ENCODE data around the gene RTN4. TPM values are rescaled to one million over a fixed set of nuclear protein-coding genes. Genes with fewer than 3 reads are reported as not detected.
A peak's percentile ranks its signal among the peaks of the same experiment; 100 is the strongest.

The RTN4 gene
- total RNA-seq, 1 experiment from 2014 or later, result 200 TPM

DNA sequence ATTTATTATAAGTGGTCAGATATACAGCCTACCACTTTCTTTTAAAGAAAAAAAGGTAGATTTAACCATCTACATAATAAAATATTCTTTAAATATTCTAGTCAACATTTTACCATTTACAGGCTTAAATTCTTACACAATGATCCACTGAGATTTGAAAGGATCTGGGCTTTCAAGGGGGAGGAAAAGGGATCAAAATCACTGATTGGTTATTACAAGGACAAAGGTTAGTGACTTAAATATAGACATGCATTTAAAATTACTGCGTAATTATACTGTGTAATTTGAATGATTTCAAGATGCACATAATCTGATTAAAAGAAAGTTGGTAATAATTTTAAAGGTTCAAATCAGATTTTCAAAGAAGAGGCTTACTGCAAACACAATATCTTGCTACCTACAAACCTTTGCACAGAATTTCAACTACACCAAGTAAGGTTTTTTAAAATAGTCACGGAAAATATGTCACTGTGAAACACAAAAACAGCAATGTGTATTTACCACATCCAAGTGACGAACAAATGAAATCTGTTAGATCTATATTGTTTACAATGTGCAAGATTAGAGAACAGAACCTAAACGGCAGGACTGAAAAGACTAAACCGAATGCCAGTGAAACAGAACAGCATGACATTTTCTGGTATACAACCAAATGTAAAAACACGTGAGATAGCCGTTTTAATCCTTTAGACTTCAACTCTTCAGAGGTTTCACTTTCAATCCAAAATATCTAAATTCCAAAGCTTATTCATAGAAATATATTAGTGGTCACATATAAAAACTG lies 40.8 kb downstream of the RTN4 start:
- Histone ChIP-seq H4K20me1 (ENCODE audit: control insufficient read depth, insufficient read depth, insufficient read length) (no peaks in the 10 kb centered on the region), H3K9ac (ENCODE audit: extremely low read depth, insufficient read length, low read length) (no peak overlapping the region), H4K91ac (ENCODE audit: insufficient read length, low read depth, low read length) (no peak overlapping the region), H2BK12ac (ENCODE audit: insufficient read length, low read depth, low read length) (no peak overlapping the region), H3K18ac (ENCODE audit: insufficient read length, low read depth, low read length) (no peak overlapping the region), H2AK5ac (ENCODE audit: insufficient read length, low read length) (no peak overlapping the region), H4K8ac (replicated peaks; ENCODE audit: insufficient read length, low read depth, low read length) (no peak overlapping the region), H2AFZ (ENCODE audit: low read length) (no peak overlapping the region), H3K14ac (ENCODE audit: insufficient read depth, low read length) (no peak overlapping the region), H3K79me1 (ENCODE audit: insufficient read depth, low read depth, low read length, poor library complexity, severe bottlenecking) (peaks cover 5% of the 10 kb centered on the region), H3K4me2 (ENCODE audit: insufficient read depth, insufficient read length, low read length) (no peak overlapping the region), H3K4ac (ENCODE audit: low read depth, low read length) (no peak overlapping the region), H3K27me3 (ENCODE audit: insufficient read depth, low read length) (no peaks in the 10 kb centered on the region), H3T11ph (ENCODE audit: low read length) (no peak overlapping the region), H2BK15ac (ENCODE audit: low read depth, low read length) (no peak overlapping the region), H3K23me2 (ENCODE audit: insufficient read length, low read depth, low read length, poor library complexity, severe bottlenecking) (no peaks in the 10 kb centered on the region), H2BK120ac (ENCODE audit: low read depth, low read length, poor library complexity, severe bottlenecking) (no peak overlapping the region), H2BK20ac (ENCODE audit: low read depth, low read length, poor library complexity, severe bottlenecking) (no peak overlapping the region), H3K56ac (ENCODE audit: insufficient read length, low read depth, low read length) (no peak overlapping the region), H3K9me3 (ENCODE audit: control insufficient read depth, low read depth, low read length) (no peaks in the 10 kb centered on the region), H4K5ac (ENCODE audit: insufficient read length, low read depth, low read length) (no peak overlapping the region), H3K4me1 (ENCODE audit: insufficient read depth, low read length) (peaks cover 3% of the 10 kb centered on the region), H3K27ac (ENCODE audit: insufficient read length, low read depth, low read length) (no peak overlapping the region), H3K79me2 (ENCODE audit: insufficient read depth, low read length) (peaks cover 39% of the 10 kb centered on the region), H3K23ac (ENCODE audit: insufficient read length, low read depth, low read length) (no peak overlapping the region), H2BK5ac (ENCODE audit: insufficient read length, low read length) (no peak overlapping the region)
- H3K36me3 Mint-ChIP-seq (ENCODE audit: insufficient read depth in 1 of 3, low read depth in 3 of 3), result no peaks in the 10 kb centered on the region
- no CpG with 5 or more reads among the region's 7 CpGs for WGBS (ENCODE audit: extremely low coverage, insufficient read length, low lambda C conversion rate)
- peaks cover 53 to 65% of the 10 kb centered on the region in 2 experiments for H3K4me1 Mint-ChIP-seq
- DNase-seq, result no peak
- no peaks in the 10 kb centered on the region for H3K27me3 Mint-ChIP-seq (ENCODE audit: low read depth)
- H3K4me3 Mint-ChIP-seq, result no peak overlapping the region
- peak overlapping the region in 1 of 3 experiments; percentile 41; a peak in 1 of 7 replicates for H3K27ac Mint-ChIP-seq
- no peak for TF ChIP-seq CTCF (conservative IDR thresholded peaks at IDR 0.05)
- H3K9me3 Mint-ChIP-seq, result no peaks in the 10 kb centered on the region

Measured in H9 (cell line).